Measurements from ENCODE around the gene STK11IP. TPM values are rescaled to one million over a fixed set of nuclear protein-coding genes. Genes with fewer than 3 reads are reported as not detected.
A peak's percentile ranks its signal among the peaks of the same experiment; 100 is the strongest.

STK11IP gene
- total and polyA plus RNA-seq, 9 of the 15 experiments (the other 6 are each of a cell fraction or from before 2014, with no cell fraction given) = 0.52 to 21.7 (median 5.6) TPM

- TF ChIP-seq RNF219 (CRISPR knock-in tag; IDR thresholded peaks at IDR 0.05) (no peak), ZKSCAN8 (CRISPR knock-in tag; IDR thresholded peaks at IDR 0.05) (no peak), ZBTB7A (IDR thresholded peaks at IDR 0.05; ENCODE audit: borderline replicate concordance, control insufficient read depth, low read depth, low read length) (0 out of 2 replicates have a peak, but pooled peaks have one; percentile 4), ZNF24 (IDR thresholded peaks at IDR 0.05) (no peak), ZBTB33 (CRISPR knock-in tag; IDR thresholded peaks at IDR 0.05) (no peak), SMAD3 (CRISPR knock-in tag; conservative IDR thresholded peaks at IDR 0.05) (no peak), NFE2 (IDR thresholded peaks at IDR 0.05; ENCODE audit: low read depth) (no peak), ZFX (CRISPR knock-in tag; IDR thresholded peaks at IDR 0.05) (peak; percentile 84), SUPT5H (IDR thresholded peaks at IDR 0.05) (no peak), NCOA2 (IDR thresholded peaks at IDR 0.05; ENCODE audit: partially characterized antibody in 2 of 2) (no peak), TAF9B (IDR thresholded peaks at IDR 0.05; ENCODE audit: partially characterized antibody) (no peak), BRF2 (IDR thresholded peaks at IDR 0.05; ENCODE audit: borderline replicate concordance, insufficient read depth, insufficient read length) (no peak), HEY1 (CRISPR knock-in tag; IDR thresholded peaks at IDR 0.05; ENCODE audit: borderline replicate concordance) (no peak), ZNF707 (CRISPR knock-in tag; conservative IDR thresholded peaks at IDR 0.05) (no peak), PHF8 (IDR thresholded peaks at IDR 0.05; ENCODE audit: borderline replicate concordance, low read length) (peak; percentile 59; the same call in 1 of the 2 replicates), E2F4 (CRISPR knock-in tag; IDR thresholded peaks at IDR 0.05; ENCODE audit: low read depth) (no peak), GTF2F1 (IDR thresholded peaks at IDR 0.05; ENCODE audit: low read depth, low read length) (no peak), SNAPC5 (CRISPR knock-in tag; IDR thresholded peaks at IDR 0.05) (no peak), RBFOX2 (IDR thresholded peaks at IDR 0.05; ENCODE audit: low read depth, low read length) (peak; percentile 18), PHB2 (IDR thresholded peaks at IDR 0.05; ENCODE audit: low read depth) (no peak), CBX5 (IDR thresholded peaks at IDR 0.05; ENCODE audit: borderline replicate concordance, low read depth) (no peak), SREBF2 (CRISPR knock-in tag; IDR thresholded peaks at IDR 0.05) (no peak), MCM3 (IDR thresholded peaks at IDR 0.05) (no peak), NR2C1 (IDR thresholded peaks at IDR 0.05) (no peak), NR2C1 (tag; IDR thresholded peaks at IDR 0.05) (no peak), FOXK1 (CRISPR knock-in tag; IDR thresholded peaks at IDR 0.05; ENCODE audit: borderline replicate concordance) (no peak)
These were observed 26.7 kb upstream of the STK11IP start (continued) for GRCh38 chr2:219570924-219571310.

Data from K562 (cell line).